ENCODE results near the gene IPO13. TPM values are rescaled to one million over a fixed set of nuclear protein-coding genes. Genes with fewer than 3 reads are reported as not detected.
A peak's percentile ranks its signal among the peaks of the same experiment; 100 is the strongest.

The IPO13 gene
- polyA plus RNA-seq, 3 donors = 10.1 to 20.4 (median 10.6) TPM

DNA sequence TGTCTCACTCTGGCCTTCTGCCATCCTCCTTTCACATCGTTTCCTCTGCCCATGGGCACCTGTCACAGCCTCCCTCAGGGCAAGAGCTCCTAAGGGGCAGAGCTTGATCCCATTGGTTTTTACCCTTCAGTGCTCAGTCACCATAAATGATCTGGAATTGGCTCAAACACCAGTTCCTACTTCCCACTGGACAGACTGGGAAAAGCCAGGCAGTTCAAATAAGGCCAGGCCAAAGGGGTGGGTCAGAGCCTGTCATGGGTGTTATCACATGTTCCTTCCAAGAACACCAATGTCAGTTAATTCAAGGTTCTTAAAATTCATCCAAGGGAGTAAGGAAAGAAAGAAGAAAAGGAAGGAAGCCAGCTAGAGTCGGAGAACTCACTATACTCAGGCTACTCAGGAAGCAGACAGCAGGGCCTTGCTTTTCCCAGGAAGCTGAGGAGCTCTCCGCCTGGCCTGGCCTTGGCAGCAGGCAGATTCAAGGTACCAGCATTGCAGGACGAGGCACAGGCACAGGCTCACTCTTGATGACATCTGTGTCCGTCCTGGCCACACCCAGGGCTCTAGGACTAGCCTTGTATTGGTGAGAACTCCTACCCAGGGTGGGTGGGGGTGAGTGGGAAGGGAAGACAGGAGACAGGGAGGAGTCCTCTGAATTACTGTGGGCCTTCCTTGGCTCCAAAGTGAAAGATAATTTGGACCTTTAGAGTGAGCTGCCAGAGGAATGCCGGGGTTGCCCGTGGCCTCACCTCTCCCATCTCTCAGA, 45.4 kb upstream of the IPO13 start:
- H3K27ac ChIP-seq (ENCODE audit: low read depth in 1 of 2, low read length in 2 of 2) = no peak overlapping the region

DNA sequence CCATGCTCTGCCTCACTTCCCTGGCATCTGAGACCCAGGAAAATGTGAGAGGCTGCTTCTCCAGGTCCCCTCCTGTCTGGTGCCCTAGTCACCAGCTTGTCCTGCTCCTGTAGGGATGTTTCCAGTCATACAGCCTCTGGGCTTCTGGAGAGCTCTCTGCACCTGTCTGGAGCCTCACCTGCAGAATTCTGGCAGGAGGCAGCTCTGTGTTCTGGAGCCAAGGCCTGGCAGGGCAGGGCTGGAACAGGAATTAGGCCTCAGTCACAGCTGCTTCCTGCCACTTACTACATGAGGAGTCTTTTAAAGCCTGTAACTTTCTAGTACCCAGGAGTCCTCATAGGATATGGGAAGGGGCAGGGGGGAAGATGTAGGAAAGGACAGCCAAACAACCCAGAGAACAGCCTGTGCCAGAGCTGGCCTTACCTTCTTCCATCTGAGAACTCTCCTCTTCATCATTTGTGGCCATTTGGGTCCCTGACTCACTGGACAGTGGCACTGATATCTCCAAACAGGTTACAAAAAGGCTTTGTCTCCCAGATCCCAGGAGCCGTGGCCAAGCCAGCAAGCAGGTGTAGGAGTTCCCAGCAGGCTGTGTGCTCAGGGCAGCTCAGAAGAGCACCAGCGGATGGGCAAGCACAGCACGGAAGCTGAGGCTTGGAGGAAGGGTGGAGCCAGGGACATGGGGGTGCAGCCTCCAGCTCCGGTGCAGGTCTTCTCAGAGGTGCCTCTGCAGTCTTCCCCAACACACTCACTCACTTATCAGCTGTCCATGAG, 44.5 kb upstream of the IPO13 start:
- Mint-ChIP-seq H3K9me3 (peaks cover 0 to 8% (median 2%) of the 10 kb centered on the region in 7 donors), H3K27ac (peak overlapping the region in 4 of 7 donors; percentile 5 to 43 (median 18)), H3K36me3 (peaks cover 36 to 57% of the 10 kb centered on the region in 2 donors), H3K27me3 (ENCODE audit: low read depth in 3 of 3) (peaks cover 0 to 2% (median 0%) of the 10 kb centered on the region in 3 donors), H3K4me3 (no peak overlapping the region), H3K4me1 (no peaks in the 10 kb centered on the region)
- 83% methylated on average over 4 of the region's 4 CpGs for WGBS (ENCODE audit: insufficient coverage)
- no peak for DNase-seq
- no peaks in the 10 kb centered on the region for H3K79me2 ChIP-seq (ENCODE audit: insufficient read depth, low read length)
- H3K27ac ChIP-seq (ENCODE audit: low read depth in 1 of 2, low read length in 2 of 2) = no peak overlapping the region
- no peaks in the 10 kb centered on the region for H3K4me1 ChIP-seq (ENCODE audit: control insufficient read depth in 1 of 2, insufficient read depth in 2 of 2, low read length in 2 of 2)
- H4K20me1 ChIP-seq (ENCODE audit: insufficient read depth, low read length) = no peaks in the 10 kb centered on the region
- no peak overlapping the region for H3K4me3 ChIP-seq (replicated peaks in 1 of 3; ENCODE audit: low read depth in 2 of 3, low read length in 3 of 3)
- peaks cover 20 to 42% of the 10 kb centered on the region in 2 donors for H3K36me3 ChIP-seq (replicated peaks in 1 of 2; ENCODE audit: control insufficient read depth in 1 of 2, insufficient read depth in 2 of 2, low read length in 2 of 2)
- H3K9me3 ChIP-seq (replicated peaks in 1 of 2; ENCODE audit: control insufficient read depth in 1 of 2, insufficient read depth in 1 of 2, low read length in 2 of 2) = no peaks in the 10 kb centered on the region
- no peak overlapping the region for H3K4me2 ChIP-seq (replicated peaks; ENCODE audit: extremely low read depth, low read length, poor library complexity, severe bottlenecking)
- no peak overlapping the region for H3K9ac ChIP-seq (ENCODE audit: insufficient read depth, low read length, poor library complexity, severe bottlenecking)
- H3K27me3 ChIP-seq (ENCODE audit: control insufficient read depth in 2 of 2, insufficient read depth in 2 of 2, low read length in 2 of 2) = no peaks in the 10 kb centered on the region
- TF ChIP-seq, protein P1, sequence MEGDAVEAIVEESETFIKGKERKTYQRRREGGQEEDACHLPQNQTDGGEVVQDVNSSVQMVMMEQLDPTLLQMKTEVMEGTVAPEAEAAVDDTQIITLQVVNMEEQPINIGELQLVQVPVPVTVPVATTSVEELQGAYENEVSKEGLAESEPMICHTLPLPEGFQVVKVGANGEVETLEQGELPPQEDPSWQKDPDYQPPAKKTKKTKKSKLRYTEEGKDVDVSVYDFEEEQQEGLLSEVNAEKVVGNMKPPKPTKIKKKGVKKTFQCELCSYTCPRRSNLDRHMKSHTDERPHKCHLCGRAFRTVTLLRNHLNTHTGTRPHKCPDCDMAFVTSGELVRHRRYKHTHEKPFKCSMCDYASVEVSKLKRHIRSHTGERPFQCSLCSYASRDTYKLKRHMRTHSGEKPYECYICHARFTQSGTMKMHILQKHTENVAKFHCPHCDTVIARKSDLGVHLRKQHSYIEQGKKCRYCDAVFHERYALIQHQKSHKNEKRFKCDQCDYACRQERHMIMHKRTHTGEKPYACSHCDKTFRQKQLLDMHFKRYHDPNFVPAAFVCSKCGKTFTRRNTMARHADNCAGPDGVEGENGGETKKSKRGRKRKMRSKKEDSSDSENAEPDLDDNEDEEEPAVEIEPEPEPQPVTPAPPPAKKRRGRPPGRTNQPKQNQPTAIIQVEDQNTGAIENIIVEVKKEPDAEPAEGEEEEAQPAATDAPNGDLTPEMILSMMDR (IDR thresholded peaks at IDR 0.05) = no peak
- H2AFZ ChIP-seq (ENCODE audit: insufficient read depth, low read depth, low read length, poor library complexity, severe bottlenecking) = no peak overlapping the region
- intact Hi-C loops (cut with micrococcal nuclease) = no loop called here

More for the DNA sequence above, 45.4 kb upstream of the IPO13 start:
- Histone ChIP-seq H4K20me1 (ENCODE audit: insufficient read depth, low read length) (no peaks in the 10 kb centered on the region), H3K36me3 (replicated peaks in 1 of 2; ENCODE audit: control insufficient read depth in 1 of 2, insufficient read depth in 2 of 2, low read length in 2 of 2) (peaks cover 21 to 46% of the 10 kb centered on the region in 2 donors), H3K4me2 (replicated peaks; ENCODE audit: extremely low read depth, low read length, poor library complexity, severe bottlenecking) (no peak overlapping the region), H3K4me1 (ENCODE audit: control insufficient read depth in 1 of 2, insufficient read depth in 2 of 2, low read length in 2 of 2) (no peaks in the 10 kb centered on the region), H3K79me2 (ENCODE audit: insufficient read depth, low read length) (no peaks in the 10 kb centered on the region), H2AFZ (ENCODE audit: insufficient read depth, low read depth, low read length, poor library complexity, severe bottlenecking) (no peak overlapping the region), H3K9me3 (replicated peaks in 1 of 2; ENCODE audit: control insufficient read depth in 1 of 2, insufficient read depth in 1 of 2, low read length in 2 of 2) (no peaks in the 10 kb centered on the region), H3K9ac (ENCODE audit: insufficient read depth, low read length, poor library complexity, severe bottlenecking) (no peak overlapping the region), H3K4me3 (replicated peaks in 1 of 3; ENCODE audit: low read depth in 2 of 3, low read length in 3 of 3) (no peak overlapping the region), H3K27me3 (ENCODE audit: control insufficient read depth in 2 of 2, insufficient read depth in 2 of 2, low read length in 2 of 2) (no peaks in the 10 kb centered on the region)
- no peaks in the 10 kb centered on the region for H3K4me1 Mint-ChIP-seq
- no peak for DNase-seq
- peaks cover 0 to 2% (median 0%) of the 10 kb centered on the region in 3 donors for H3K27me3 Mint-ChIP-seq (ENCODE audit: low read depth in 3 of 3)
- peaks cover 36 to 58% of the 10 kb centered on the region in 2 donors for H3K36me3 Mint-ChIP-seq
- H3K9me3 Mint-ChIP-seq = peaks cover 0 to 8% (median under 1%) of the 10 kb centered on the region in 7 donors
- WGBS (ENCODE audit: insufficient coverage) = 79% methylated on average over 2 of the region's 7 CpGs
- TF ChIP-seq, protein P1 (IDR thresholded peaks at IDR 0.05) = no peak
- H3K27ac Mint-ChIP-seq = peak overlapping the region in 4 of 7 donors; percentile 4 to 67 (median 24)
- no peak overlapping the region for H3K4me3 Mint-ChIP-seq
- intact Hi-C loops (cut with micrococcal nuclease) = no loop called here

Data from CD14-positive monocyte (primary cell).